Lower leg skin (tissue), 3 donors: ENCODE measurements around the gene CMTM8.

Source experiments
- POLR2A ChIP-seq, 2 donors: fragments of 450-650 bp; IDR thresholded peaks; one replicate each; pipeline ENCODE4 v1.6.1; 2016 to 2017; ENCODE audit warnings: antibody characterized with exemption in 2 of 2, mild to moderate bottlenecking in 1 of 2, moderate library complexity in 1 of 2
- TF ChIP-seq, protein P1 (sequence below), 3 donors: fragments of 450-650 bp; IDR thresholded peaks; one replicate each; pipeline ENCODE4 v1.5.1; 2016; ENCODE audit warnings: antibody characterized with exemption in 3 of 3, mild to moderate bottlenecking in 3 of 3, moderate library complexity in 2 of 3

DNA sequence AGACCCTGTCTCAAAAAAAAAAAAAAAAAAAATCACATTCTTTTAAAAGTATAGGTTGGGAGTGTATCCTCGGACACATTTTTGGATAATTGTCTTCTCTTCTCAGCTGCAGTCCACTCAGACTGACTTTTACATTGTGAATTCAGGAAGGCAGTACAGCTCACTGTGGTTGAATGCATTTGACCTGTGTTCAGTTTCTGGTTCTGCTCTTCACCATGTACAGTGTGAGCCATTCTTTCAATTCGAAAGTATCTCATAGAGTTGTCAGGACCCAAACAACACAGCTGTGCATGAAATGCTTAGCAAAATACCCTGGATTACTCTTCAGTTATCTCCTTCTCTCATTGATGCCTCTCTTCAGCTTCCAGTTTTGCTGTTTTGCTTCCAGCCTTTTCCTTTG lies 5.0 kb downstream of the CMTM8 start:
- TF ChIP-seq POLR2A (IDR thresholded peaks at IDR 0.05): no peak
- TF ChIP-seq, protein P1, sequence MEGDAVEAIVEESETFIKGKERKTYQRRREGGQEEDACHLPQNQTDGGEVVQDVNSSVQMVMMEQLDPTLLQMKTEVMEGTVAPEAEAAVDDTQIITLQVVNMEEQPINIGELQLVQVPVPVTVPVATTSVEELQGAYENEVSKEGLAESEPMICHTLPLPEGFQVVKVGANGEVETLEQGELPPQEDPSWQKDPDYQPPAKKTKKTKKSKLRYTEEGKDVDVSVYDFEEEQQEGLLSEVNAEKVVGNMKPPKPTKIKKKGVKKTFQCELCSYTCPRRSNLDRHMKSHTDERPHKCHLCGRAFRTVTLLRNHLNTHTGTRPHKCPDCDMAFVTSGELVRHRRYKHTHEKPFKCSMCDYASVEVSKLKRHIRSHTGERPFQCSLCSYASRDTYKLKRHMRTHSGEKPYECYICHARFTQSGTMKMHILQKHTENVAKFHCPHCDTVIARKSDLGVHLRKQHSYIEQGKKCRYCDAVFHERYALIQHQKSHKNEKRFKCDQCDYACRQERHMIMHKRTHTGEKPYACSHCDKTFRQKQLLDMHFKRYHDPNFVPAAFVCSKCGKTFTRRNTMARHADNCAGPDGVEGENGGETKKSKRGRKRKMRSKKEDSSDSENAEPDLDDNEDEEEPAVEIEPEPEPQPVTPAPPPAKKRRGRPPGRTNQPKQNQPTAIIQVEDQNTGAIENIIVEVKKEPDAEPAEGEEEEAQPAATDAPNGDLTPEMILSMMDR (IDR thresholded peaks at IDR 0.05): no peak
